BE2C (cell line): ENCODE results near the gene AMDHD2.
A peak's percentile ranks its signal among the peaks of the same experiment; 100 is the strongest.

Experiments
- DNase-seq: peaks from one replicate; pipeline ENCODE4 v3.0.0-alpha.2; 2020
- H3K27me3 ChIP-seq: fragments of 250-450 bp; sonication (Bioruptor Pico); 2 replicates; pipeline ENCODE4 v1.5.1; 2020; ENCODE audit warnings: mild to moderate bottlenecking
- H3K36me3 ChIP-seq: fragments of 250-450 bp; sonication (Bioruptor Pico); 2 replicates; pipeline ENCODE4 v1.5.1; 2020; ENCODE audit warnings: mild to moderate bottlenecking
- H3K4me1 ChIP-seq: fragments of 250-450 bp; sonication (Bioruptor Pico); 2 replicates; pipeline ENCODE4 v1.5.1; 2020
- H3K4me3 ChIP-seq: 2 replicates; pipeline ENCODE4 v1.5.1; 2011; ENCODE audit warnings: low read depth, low read length
- H3K9me3 ChIP-seq: fragments of 250-450 bp; sonication (Bioruptor Pico); 2 replicates; pipeline ENCODE4 v1.5.1; 2020
- CTCF ChIP-seq: IDR thresholded peaks from 2 replicates; pipeline ENCODE4 v1.5.1; 2012; ENCODE audit warnings: mild to moderate bottlenecking, low read depth, low read length

Gene AMDHD2

DNA sequence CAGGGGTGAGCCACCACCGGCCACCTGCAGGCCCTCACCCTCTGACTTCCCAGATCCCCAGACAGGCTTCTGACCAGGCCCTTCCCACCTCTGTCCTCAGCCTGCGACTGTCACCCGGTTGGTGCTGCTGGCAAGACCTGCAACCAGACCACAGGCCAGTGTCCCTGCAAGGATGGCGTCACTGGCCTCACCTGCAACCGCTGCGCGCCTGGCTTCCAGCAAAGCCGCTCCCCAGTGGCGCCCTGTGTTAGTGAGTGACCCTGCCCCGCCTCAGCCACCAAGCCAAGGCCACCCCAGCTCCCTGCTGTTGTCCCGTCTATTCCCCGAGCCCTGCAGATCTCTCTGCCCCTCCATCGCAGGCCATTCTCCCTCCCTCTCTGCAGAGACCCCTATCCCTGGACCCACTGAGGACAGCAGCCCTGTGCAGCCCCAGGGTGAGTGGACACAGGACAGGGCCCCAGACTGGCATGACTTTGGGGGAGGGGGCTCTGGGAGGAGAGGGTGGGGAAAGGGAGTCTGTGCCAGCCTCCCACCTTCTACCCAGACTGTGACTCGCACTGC is 47.2 kb upstream of the AMDHD2 start:
- TF ChIP-seq CTCF = no peak
- Histone ChIP-seq H3K4me3 (peak overlapping the region; percentile 25), H3K4me1 (peaks cover 33% of the 10 kb centered on the region)

GRCh38 chr16:2473446-2473926 is 46.7 kb upstream of the AMDHD2 start:
- peak overlapping the region; percentile 25 for H3K4me3 ChIP-seq
- no peak for TF ChIP-seq CTCF
- DNase-seq = no peak
- peaks cover 33% of the 10 kb centered on the region for H3K4me1 ChIP-seq
- no peaks in the 10 kb centered on the region for H3K9me3 ChIP-seq
- no peaks in the 10 kb centered on the region for H3K27me3 ChIP-seq
- H3K36me3 ChIP-seq = 0 out of 2 replicates have a peak, but pooled peaks cover 5% of the 10 kb centered on the region

More for the DNA sequence above, 47.2 kb upstream of the AMDHD2 start:
- DNase-seq = no peak
- no peaks in the 10 kb centered on the region for H3K27me3 ChIP-seq
- no peaks in the 10 kb centered on the region for H3K9me3 ChIP-seq
- 0 out of 2 replicates have a peak, but pooled peaks cover 5% of the 10 kb centered on the region for H3K36me3 ChIP-seq

DNA sequence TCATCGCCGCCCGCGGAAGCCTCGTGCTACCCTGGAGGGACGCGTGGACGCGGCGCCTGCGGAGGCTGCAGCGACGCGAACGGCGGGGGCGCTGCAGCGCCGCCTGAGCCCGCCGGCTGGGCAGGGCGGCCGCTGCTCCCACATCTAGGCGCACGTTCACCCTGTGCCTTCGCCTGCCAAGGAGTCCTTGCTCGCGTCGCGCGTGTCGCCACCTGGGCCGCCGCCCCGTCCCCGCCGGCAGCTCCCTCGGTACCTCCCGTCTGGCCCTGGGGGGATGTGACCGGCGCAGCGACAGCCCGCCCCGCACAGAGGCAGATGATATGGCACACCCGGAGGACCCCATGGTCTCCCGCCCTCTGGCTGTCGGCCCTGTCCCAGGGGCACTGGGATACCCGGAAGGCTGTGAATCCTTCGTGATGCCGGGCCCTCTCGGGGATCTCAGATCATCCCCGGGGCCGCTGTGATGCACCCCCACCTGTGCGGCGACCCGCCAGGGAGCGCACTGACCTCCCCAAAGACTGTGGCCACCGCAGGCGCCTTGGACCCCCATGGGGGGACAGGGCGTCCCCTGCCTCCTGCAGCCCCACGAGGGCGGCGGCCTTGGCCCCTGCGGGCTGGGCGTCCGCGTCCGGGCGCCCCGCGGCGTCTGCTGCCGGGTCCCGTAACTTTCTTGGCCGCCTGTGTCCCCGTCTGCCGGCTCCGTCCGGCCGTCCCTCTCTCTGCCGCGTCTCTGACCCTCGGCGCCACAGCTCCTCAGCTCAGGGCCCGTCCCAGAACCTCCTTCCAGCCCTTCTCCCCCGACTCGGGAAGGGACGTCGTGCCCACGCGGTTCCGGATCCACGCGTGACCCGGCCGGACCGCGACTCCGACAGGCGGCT is 45.9 kb upstream of the AMDHD2 start:
- H3K27me3 ChIP-seq = no peaks in the 10 kb centered on the region
- H3K36me3 ChIP-seq = 0 out of 2 replicates have a peak, but pooled peaks cover 5% of the 10 kb centered on the region
- peaks cover 29% of the 10 kb centered on the region for H3K4me1 ChIP-seq
- DNase-seq = peak; percentile 69
- no peaks in the 10 kb centered on the region for H3K9me3 ChIP-seq
- H3K4me3 ChIP-seq = peak overlapping the region; percentile 86
- peak; percentile 18; the same call in 1 of the 2 replicates for TF ChIP-seq CTCF

DNA sequence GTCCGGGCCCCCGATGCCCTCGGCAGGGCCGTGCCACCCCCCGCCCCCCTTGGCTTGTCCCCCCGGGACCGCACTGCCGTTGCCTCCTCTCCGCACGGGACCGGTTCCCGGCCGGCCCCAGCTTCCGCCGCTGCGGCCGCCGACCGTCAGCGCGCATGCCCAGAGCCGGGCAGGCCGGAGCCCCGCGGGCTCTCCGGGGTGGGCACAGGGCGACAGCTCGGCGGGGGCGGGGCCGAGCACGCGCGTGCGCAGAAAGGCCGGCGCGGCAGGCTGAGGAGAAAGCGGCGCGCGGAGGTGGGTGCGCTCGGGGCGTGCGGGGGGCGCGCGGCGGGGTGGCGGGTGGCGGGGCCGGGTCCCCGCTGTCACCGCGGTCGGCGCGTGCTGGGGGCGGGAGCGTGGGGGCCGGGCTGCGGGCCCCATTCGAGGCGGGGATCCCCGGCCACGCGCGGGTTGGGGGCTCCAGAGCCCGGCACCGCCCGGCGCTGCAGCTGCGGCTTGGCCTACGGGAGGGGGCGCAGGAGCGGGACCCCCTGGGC is 45.2 kb upstream of the AMDHD2 start, which contains the start of gene TBC1D24:
TSS of gene TBC1D24 (plus strand) at position 251 of the 536 bp plus-strand sequence. CDS start 21,022 bp downstream, outside the sequence.
- H3K36me3 ChIP-seq = 0 out of 2 replicates have a peak, but pooled peaks cover 5% of the 10 kb centered on the region
- no peaks in the 10 kb centered on the region for H3K9me3 ChIP-seq
- no peaks in the 10 kb centered on the region for H3K27me3 ChIP-seq
- peak; percentile 95 for DNase-seq
- no peak for TF ChIP-seq CTCF
- peaks cover 22% of the 10 kb centered on the region for H3K4me1 ChIP-seq
- peak within 1 kb of the TSS; percentile 86 for H3K4me3 ChIP-seq

- no peak for TF ChIP-seq CTCF
- peaks cover 5% of the 10 kb centered on the region; the same call in 1 of the 2 replicates for H3K36me3 ChIP-seq
- no peak for DNase-seq
- no peaks in the 10 kb centered on the region for H3K9me3 ChIP-seq
- H3K4me3 ChIP-seq = peak overlapping the region; percentile 65
- no peaks in the 10 kb centered on the region for H3K27me3 ChIP-seq
- peaks cover 15% of the 10 kb centered on the region for H3K4me1 ChIP-seq
Observed at GRCh38 chr16:2475413-2476344, 44.5 kb upstream of the AMDHD2 start.
